Stromal cell of bone marrow (primary cell): ENCODE data around the gene HCRTR2.
"Not testable (repeated sequence)": the region's sequence is repeated elsewhere in the genome, so short reads cannot be mapped to it uniquely, and the experiment has no call there.

ENCODE experiments used
- DNase-seq: peaks from one replicate; pipeline ENCODE4 v3.0.0-alpha.2; 2012; ENCODE audit warnings: low read depth

HCRTR2 gene

DNA sequence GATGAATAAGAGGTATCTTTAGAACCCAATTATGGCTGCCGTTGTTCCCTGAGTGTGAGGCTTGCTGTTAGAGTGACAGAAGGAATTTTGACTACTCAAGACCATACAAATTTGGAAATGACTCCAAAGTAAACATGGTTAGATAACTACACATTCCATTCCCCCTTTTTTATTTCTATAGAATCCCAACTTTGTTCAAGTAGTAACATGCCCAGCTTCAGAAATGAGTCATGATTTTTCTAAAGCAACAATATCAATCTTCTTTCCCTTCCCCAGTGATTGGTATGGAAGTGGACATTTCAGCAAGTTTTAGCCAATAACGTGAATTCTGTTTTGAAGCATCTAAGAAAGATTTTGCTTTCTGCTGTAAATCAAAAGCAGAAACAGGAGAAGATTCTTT is 37.8 kb downstream of the HCRTR2 start:
- peak; percentile 3 for DNase-seq

DNA sequence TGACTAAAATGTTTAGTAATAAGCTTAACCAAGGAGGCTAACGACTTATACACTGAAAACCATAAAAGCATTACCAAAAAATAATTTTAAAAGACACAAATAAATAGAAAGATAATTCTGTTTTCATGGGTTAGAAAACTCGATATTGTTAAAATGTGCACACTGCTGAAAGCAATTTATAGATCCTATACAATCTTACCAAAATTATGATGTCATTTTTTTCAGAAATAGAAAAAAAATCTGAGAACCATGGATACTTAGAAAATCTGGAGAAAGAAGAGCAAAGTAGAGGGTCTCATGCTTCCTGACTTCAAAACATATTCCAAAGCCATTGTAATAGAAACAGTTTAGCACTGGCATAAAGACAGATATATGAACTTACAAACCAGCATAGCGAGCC is 46.6 kb downstream of the HCRTR2 start:
- no peak for DNase-seq

DNA sequence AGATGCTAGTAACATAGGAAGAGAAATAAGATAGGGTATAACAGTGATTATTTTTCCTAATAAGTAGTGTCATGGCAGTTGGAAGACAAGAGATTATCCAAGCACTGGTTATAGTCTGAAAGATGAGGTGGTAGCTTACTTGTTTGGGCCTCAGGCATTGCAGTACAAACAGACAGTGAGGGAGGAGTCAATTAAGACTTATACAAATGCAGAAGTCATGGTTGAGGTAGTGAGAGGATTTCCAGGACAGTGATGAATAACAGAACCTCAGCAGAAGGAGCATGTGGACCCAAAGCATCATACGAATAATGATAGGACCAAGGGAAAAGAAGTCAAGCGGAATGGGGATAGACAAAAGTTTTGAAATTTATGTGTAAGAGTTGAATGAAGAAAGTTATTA is 53.5 kb downstream of the HCRTR2 start:
- DNase-seq = no peak

DNA sequence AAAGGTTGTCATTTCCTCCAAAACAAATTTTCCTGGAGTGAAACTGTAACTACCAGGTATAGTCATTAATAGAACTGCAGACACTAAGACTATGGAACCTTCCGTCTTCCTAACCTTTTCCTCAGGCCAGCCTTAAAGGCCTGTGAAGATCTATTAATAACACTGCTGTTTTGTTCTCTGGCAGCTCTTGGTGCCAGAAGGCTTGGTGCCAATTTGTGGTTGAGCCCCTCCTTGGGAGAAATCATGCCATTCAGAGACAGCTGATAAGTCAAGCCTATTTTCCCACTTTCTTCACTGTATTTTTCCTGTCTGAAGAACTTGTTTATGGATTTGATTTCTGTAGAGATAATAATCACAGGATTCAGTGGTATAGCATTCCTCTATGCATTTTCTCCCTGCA is 64.8 kb downstream of the HCRTR2 start:
- DNase-seq = peak; percentile 14

DNA sequence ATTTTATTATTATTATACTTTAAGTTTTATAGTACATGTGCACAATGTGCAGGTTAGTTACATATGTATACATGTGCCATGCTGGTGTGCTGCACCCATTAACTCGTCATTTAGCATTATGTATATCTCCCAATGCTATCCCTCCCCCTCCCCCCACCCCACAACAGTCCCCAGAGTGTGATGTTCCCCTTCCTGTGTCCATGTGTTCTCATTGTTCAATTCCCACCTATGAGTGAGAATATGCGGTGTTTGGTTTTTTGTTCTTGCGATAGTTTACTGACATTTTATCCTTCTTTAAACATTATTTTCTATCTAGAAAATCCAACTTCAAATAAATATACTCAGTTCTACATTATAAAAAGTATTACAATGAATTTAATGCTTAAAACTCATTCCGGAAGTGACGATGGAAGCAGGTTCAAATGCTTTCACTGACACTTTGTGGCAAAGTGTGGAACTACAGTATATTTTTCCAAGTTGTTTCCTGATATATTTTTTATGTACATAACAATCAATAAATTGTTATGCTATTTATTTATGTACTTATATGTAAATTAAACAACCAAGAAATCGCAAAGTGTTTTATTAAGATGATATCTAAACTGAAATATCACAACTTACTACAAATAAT is 66.8 kb downstream of the HCRTR2 start:
- DNase-seq = peak; percentile 9

DNA sequence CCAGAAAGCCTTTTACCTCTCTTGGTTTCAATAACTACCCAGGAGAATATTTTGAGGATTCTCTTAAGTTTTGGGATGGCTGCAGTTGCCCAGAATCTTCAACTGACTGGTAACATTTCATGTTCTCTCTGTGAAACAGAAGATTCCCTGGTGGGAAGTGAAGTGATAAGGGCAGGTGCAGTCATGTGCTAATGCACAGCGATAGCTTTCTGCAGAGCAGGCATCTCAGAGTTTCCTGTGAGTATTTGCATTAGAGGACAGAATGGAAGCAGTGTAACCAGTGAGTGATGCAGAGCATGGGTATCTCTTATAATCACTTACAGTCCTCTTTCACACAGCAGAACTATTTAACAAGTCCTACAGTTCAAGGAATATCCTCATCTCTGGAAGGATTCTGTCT is 76.1 kb downstream of the HCRTR2 start:
- DNase-seq = no peak

DNA sequence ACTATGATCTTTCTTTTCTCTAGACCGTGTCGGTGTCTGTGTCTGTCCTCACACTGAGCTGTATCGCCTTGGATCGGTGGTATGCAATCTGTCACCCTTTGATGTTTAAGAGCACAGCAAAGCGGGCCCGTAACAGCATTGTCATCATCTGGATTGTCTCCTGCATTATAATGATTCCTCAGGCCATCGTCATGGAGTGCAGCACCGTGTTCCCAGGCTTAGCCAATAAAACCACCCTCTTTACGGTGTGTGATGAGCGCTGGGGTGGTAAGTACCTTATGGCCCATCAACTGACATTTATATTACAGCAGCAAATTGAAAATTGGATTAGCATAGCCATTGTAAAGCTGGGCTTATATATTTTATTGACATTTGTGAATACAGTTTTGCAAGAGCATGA is 80.8 kb downstream of the HCRTR2 start:
- no peak for DNase-seq

DNA sequence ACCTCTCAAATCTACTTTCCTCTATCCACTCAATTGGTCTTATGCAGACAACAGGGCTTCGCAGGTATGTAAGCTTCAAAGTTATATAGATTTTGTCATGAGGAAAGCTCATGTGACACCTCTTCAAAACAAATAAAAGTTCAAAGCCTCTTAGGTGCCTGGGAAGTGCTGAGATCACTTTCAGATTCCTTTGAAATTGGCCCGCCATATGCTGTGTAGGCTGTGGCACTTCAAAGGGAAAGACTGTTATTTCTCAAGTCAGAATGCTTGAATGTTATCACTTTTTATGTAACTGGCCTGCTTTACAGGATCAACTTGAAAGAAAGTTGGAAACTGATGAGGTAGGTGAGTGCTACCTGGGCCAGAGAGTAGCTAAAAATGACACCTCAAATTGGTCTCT is 85.9 kb downstream of the HCRTR2 start:
- no peak for DNase-seq

DNA sequence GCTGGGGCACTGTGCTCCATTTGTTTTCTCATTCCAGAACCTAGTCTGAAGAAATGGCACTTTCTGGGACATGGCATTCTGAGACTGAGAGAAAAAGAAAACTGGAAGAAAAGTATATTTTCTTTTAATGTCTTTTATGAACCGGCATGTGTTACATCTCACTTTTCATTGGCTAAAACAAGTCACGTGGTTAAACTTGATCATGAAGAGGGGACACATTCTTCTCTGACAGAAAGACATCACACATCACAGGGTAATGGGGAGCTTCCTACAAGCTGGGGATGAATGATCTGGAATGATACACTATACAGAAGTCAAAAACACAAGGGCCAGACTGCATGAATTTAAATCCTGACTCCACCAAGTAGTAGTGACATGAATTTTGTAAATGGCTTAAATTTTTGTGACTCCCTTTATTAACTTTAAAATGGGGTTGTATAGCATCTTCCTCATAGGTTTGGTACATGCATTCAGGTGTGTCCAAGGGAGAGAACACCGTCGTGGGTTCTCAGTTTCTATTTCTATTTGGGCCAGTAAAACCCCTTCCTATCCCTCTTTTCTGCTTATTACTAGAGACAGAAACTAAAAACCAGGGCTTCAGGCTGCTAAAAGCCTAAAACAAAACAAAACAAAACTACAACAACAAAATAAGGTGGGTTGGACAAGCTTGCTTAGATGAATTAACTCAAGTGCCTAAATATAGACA is 91.2 kb downstream of the HCRTR2 start:
- no peak for DNase-seq

DNA sequence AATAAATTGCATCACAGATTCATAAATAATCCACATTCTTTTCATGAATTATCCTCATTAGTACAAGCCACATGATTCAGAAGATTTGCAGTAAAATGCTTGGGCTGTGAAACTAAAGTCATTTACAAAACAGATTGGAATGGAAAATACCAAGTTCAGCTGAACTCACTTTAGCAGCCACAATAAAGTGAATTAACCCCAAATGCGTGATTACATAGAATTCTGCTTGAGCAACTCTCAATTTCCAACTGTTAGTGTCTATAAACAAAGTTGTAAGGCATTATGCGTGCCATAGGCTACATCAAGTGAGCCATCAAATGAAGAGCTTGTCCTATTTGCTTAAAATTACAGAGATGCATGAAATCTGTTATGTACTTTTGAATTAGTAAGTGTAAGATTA is 92.6 kb downstream of the HCRTR2 start:
- DNase-seq = no peak

DNA sequence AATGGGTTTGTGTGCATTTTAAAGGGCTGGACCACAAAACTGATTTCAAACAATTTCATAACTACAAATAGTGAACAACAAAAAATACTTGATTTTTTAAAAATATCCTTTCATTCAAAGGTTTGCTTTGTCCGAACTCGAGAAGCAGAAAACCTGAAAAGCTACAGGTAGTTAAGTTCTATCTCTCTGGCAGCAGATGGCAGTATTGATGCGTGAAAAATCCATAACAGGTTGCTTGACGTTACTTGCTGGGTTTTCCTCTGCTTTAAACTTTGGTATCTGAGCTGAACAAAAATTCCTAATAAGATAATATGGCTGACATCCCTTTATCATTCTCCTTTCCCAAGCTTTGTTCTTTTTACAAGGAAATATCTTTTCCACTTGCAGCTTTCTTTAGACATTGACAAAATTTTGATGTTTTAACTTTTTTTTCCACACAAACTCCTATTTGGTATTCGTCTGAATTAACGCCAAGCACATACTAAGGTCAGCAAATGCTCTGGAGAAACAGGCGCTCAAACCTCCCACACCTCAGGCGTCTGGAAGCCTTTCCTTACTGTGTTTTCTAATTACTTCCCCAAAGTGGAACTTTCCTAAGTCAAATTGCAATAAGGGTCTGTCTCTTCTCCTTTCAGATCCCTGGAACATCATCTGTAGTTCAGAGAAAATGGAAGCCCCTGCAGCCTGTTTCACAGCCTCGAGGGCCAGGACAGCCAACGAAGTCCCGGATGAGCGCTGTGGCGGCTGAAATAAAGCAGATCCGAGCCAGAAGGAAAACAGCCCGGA is 102.6 kb downstream of the HCRTR2 start:
- peak; percentile 44 for DNase-seq

DNA sequence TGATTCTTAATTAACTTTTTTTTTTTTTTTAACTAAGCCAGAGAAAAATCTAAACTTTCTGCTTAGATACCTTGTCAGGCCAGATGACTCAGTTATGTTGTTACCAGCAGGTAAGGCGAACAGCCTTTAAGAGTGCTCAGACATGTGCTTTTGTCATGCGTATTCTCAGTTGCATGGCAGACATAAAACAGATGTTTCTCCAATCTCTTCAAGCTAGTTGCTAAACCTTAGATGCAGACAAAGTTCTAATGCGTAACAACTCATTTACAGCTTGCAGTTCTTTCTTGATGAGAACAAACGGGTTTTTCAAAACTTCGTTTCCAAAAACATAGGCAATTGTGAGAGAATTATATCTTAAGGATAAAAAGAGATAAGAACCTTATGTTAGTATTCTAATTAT is 103.3 kb downstream of the HCRTR2 start:
- DNase-seq = no peak

DNA sequence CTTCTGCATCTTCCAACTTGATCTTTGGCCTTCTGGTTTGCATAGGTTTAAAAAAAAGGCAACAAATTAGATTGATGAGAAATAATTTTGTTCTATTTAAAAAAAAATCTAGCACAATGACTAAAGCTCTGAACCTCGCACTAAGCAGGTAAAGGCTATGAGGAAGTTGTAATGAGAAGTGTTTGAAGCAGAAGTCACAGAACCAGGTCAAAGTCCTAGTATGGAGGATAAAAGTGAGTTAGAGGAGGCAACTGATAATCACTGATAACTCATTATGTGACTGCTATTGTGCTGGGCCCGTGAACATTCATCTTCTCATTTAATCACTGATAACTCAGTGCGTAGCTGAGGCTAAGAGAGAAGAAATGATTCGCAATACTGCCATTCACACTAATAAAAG is 106.9 kb downstream of the HCRTR2 start:
- no peak for DNase-seq

DNA sequence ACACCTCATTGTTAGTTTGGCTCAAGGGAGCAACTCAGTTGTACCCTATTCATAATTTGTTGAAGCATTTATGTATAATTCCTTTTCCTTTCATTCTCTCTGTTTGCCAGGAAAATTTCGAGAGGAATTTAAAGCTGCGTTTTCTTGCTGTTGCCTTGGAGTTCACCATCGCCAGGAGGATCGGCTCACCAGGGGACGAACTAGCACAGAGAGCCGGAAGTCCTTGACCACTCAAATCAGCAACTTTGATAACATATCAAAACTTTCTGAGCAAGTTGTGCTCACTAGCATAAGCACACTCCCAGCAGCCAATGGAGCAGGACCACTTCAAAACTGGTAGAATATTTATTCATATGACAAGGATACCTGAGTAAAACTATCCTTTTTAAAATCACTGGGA is 107.8 kb downstream of the HCRTR2 start:
- DNase-seq = no peak

DNA sequence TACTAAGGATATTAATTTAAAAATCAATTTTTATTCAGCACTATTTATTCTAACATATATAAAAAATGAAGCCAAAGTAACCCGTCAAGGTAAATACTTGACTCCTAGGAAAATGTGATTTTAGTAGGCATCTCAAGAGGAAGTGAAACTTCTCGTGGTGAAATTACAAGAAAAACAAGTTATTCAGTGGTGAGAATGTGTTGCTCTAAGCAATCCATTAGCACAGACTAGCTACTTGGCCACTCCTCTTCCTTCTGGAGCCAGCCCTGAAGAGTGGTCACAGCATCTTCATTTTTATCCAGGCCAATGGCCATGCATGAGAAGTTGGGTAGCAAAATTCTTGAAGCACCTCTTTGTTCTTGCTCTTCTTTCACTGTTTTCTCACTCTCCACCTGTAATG is 112.5 kb downstream of the HCRTR2 start:
- DNase-seq = no peak

DNA sequence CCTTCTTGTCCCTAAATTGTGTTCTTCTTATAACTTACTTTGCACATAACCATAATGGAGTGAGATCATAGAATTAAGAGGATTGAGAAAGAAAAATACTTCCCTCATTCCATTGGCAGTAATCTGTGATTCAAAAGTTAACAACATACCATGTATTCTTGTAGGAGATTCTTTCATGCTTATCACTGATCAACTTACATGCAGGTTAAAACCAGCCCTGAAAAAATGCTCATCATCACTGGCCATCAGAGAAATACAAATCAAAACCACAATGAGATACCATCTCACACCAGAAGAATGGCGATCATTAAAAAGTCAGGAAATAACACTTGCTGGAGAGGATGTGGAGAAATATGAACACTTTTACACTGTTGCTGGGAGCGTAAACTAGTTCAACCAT is 116.4 kb downstream of the HCRTR2 start:
- DNase-seq = no peak

DNA sequence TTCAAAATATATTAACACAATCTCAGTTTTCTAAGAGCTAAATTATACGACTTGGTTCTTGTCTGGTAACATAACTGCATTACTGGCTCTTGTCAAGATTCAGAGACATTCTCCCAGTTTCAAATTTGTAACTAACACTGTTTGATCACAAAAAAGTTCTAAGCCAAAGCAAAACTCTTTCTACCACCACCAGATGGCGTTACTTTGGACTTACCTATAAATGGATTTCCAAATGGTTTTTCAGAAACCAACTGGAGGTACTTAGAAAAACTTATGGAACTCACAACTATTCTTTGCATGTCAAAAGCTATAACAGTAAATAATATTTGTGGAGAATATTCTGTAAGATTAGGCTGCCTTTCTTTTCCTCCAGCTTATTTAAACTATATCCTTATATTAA is 118.8 kb downstream of the HCRTR2 start:
- DNase-seq = peak; percentile 4

DNA sequence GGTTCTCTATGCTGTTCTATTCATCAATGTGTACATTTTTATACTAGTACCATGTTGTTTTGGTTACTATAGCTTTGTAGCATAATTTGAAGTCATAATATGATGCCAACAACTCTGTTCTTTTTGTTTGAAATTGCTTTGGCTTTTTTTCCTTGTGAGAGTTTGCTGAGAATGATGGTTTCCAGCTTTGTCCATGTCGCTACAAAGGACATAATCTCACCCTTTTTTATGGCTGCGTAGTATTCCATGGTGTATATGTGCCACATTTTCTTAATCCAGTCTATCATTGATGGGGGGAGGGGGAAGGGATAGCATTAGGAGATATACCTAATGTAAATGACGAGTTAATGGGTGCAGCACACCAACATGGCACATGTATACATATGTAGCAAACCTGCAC is 122.9 kb downstream of the HCRTR2 start:
- not testable (repeated sequence) for DNase-seq

DNA sequence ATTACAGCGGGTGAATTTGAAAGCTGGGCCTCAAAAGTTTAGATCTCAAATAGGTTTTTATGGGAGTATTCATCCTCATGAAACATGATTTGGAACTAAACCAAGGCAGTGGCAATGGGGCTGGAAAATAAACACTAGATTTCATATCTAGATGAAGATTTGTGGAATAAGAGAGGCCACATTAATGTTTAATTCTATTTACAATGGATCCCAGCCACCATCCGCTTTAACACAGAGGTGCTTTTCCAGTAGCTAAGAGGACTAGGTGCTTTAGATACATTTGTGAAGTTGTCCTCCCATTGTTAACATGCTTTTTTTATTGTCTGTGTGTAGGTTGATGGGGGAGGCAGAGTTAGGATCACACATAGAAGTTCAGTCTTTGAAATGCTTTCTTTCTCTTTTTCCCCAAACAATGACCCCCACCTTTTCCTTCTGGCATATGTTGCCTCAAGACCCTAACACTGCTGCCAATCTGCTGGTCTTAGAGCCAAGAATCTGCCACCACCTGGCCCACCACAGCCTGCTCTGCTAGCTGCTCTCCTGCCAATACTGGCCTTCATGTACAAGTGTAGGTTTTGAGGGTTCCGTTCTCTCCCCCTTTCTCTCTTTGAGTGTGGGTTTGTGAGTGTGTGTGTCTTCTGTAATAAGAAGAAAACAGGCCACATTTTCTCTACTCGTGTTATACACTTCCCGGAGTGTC is 125.1 kb downstream of the HCRTR2 start:
- DNase-seq = no peak

DNA sequence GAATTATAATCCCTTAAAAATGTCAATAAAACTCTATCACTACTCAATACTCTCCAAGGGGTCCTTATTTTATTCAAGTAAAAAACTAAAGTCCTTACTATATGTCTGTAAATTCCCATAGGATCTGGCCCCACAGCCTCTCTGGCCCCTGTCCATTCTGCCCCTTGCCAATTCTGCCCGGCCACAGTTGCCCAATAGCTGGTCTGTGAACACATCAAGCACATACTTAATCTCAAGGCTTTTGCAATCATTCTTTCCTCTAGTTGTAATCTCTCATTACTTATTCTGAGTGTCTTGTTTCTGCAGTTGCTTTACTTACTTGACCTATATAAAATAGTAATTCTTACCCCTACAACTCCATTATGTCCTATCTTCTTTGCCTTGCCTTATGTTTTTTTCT is 130.4 kb downstream of the HCRTR2 start:
- DNase-seq = no peak

DNA sequence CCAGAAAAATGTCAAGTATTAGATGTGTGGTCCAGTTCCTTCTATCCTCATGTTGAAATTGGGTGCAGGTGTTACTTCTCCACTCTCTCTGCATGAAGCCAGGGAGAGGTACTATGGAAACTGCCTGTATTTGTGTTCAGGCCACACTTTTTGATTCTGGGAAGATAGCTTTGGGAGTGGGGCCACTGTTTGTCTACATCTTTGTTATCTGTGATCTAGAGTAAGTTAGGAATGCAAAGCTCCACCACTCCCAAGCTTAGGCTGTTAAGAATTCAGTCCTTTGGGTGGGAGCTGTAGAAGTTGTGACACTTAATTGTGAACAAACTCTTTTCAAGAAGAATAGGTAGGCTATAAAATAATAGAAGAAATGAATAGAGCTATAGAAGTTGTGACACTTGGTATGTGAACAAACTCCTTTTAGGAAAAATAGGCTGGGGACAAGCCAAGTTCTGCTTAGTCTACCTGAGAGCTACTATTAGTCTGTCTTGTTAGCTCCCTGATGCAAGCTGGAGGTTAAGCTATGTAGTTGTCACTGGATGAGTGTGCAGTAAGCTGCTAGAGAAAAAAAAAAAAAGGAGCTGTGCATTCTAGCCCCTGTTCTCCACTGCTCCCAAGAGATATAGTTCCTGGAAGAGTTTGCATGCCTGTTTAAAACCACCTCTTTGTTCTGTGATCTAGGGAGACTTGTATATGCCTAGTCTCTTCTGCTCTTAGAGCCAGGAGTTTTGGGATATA is 145.8 kb downstream of the HCRTR2 start:
- no peak for DNase-seq

DNA sequence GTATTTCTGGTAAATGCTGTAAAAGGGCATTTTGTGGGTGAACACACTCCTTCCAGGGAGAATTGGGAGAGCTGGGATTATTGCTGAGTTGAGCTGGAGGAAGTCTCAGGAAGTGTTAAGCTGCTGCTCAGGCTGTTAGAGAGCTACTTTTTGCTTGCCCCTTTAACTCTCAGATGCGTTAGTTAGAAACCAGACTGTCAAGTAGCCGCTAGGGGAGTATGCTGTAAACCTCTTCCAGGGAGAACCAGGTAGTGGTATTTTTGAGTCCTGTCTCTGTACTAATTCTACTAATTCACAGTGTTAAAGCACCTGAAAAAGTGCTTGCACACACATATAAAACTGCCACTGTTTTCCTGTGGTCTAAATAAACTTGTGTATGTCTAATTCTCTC is 146.4 kb downstream of the HCRTR2 start:
- no peak for DNase-seq
